Measurements from ENCODE around the gene TBX6. TPM values are rescaled to one million over a fixed set of nuclear protein-coding genes. Genes with fewer than 3 reads are reported as not detected.
A peak's percentile ranks its signal among the peaks of the same experiment; 100 is the strongest.

The TBX6 gene
- total RNA-seq, 2 donors from 2014 or later, result 0.43 TPM; not detected in 1

DNA sequence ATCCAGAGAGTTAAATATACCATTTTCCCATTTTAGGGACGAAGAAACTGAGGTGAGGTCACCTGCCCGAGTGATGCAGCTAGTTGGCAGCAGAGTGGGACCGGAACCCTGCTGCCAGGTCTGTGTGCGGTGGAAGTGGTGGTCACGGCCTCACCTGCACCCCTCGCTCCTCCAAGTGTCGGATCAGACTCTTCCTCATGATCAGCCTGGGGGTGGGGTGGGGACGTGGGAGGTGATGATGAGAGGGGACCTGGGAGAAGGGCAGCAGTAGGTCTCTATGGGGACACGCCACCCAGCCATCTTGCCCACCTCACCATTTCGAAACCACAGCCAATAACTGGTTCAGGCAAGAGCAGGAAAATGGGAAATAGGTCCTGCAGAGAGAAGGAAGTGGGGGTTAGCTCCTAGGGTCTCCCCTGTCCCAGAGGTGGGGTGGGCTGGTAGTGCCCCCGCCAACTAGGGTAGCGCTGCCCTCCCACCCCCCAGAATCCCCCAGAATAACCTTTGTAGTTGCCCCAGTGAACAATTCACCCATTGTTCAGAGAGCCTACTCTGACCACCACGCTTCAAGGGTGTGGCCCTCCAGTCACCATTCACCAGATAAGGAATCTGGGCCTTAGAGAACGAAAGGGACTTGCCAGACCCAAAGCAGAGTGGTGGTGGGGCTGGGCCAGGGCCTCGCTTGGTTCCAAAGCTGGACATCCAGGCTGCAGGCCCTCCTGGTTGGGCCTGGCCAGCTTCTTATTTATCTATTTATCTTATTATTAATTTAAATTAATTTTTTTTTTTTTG, 16.5 kb upstream of the TBX6 start:
- Histone ChIP-seq H3K27me3 (no peaks in the 10 kb centered on the region), H3K36me3 (peaks cover 23% of the 10 kb centered on the region), H3K4me3 (no peak overlapping the region), H3K4me1 (no peaks in the 10 kb centered on the region), H3K9me3 (no peaks in the 10 kb centered on the region), H3K27ac (no peak overlapping the region)
- TF ChIP-seq, protein P1, sequence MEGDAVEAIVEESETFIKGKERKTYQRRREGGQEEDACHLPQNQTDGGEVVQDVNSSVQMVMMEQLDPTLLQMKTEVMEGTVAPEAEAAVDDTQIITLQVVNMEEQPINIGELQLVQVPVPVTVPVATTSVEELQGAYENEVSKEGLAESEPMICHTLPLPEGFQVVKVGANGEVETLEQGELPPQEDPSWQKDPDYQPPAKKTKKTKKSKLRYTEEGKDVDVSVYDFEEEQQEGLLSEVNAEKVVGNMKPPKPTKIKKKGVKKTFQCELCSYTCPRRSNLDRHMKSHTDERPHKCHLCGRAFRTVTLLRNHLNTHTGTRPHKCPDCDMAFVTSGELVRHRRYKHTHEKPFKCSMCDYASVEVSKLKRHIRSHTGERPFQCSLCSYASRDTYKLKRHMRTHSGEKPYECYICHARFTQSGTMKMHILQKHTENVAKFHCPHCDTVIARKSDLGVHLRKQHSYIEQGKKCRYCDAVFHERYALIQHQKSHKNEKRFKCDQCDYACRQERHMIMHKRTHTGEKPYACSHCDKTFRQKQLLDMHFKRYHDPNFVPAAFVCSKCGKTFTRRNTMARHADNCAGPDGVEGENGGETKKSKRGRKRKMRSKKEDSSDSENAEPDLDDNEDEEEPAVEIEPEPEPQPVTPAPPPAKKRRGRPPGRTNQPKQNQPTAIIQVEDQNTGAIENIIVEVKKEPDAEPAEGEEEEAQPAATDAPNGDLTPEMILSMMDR (IDR thresholded peaks at IDR 0.05), result no peak
- no peak for DNase-seq (ENCODE audit: low spot score)

- TF ChIP-seq, protein P1 (IDR thresholded peaks at IDR 0.05), result no peak
Observed at GRCh38 chr16:30104492-30104891, 12.8 kb upstream of the TBX6 start.

GRCh38 chr16:30104090-30104489, 12.4 kb upstream of the TBX6 start:
- no peaks in the 10 kb centered on the region for H3K9me3 ChIP-seq
- DNase-seq (ENCODE audit: low spot score), result no peak

More at GRCh38 chr16:30104492-30104891, 12.8 kb upstream of the TBX6 start:
- H3K27ac ChIP-seq, result no peak overlapping the region
- DNase-seq (ENCODE audit: low spot score), result no peak
- H3K36me3 ChIP-seq, result peaks cover 16% of the 10 kb centered on the region
- no peaks in the 10 kb centered on the region for H3K9me3 ChIP-seq
- H3K4me1 ChIP-seq, result no peaks in the 10 kb centered on the region
- no peak overlapping the region for H3K4me3 ChIP-seq
- no peaks in the 10 kb centered on the region for H3K27me3 ChIP-seq

GRCh38 chr16:30096862-30097563, 5.3 kb upstream of the TBX6 start:
- peaks cover 0 to 29% of the 10 kb centered on the region in 2 donors for H3K4me1 ChIP-seq
- peak overlapping the region in 1 of 2 donors; percentile 68 for H3K4me3 ChIP-seq
- H3K9me3 ChIP-seq, result peaks cover 0 to 10% of the 10 kb centered on the region in 2 donors
- TF ChIP-seq, protein P1 (IDR thresholded peaks at IDR 0.05), result no peak
- H3K27ac ChIP-seq, result peak overlapping the region; percentile 89 to 95
- no peaks in the 10 kb centered on the region for H3K27me3 ChIP-seq
- peaks cover 19% of the 10 kb centered on the region for H3K36me3 ChIP-seq
- no peak for DNase-seq (ENCODE audit: low spot score)

More at GRCh38 chr16:30104090-30104489, 12.4 kb upstream of the TBX6 start:
- Histone ChIP-seq H3K4me1 (no peaks in the 10 kb centered on the region), H3K36me3 (peaks cover 16% of the 10 kb centered on the region), H3K4me3 (no peak overlapping the region), H3K27ac (no peak overlapping the region), H3K27me3 (no peaks in the 10 kb centered on the region)
- TF ChIP-seq, protein P1 (IDR thresholded peaks at IDR 0.05), result no peak

- Histone ChIP-seq H3K4me1 (peaks cover 0 to 34% of the 10 kb centered on the region in 2 donors), H3K27me3 (no peaks in the 10 kb centered on the region), H3K9me3 (peaks cover 0 to 10% of the 10 kb centered on the region in 2 donors), H3K4me3 (peak within 1 kb of the TSS; percentile 68 to 89), H3K27ac (peak within 1 kb of the TSS; percentile 89 to 95), H3K36me3 (peaks cover 19% of the 10 kb centered on the region)
- peak; percentile 93 for DNase-seq (ENCODE audit: low spot score)
- TF ChIP-seq, protein P1 (IDR thresholded peaks at IDR 0.05), result no peak
Observed at GRCh38 chr16:30096105-30096861, 4.6 kb upstream of the TBX6 start, which contains the start of gene YPEL3. TSS of gene YPEL3 (minus strand) at chr16:30096213. CDS start at chr16:30095482, 731 bp downstream.
